ENCODE results near the gene CNOT3.

- no peak for TF ChIP-seq CTCF (IDR thresholded peaks at IDR 0.05)
- no peak for TF ChIP-seq EZH2 (IDR thresholded peaks at IDR 0.05; ENCODE audit: borderline replicate concordance, insufficient read depth, low read depth, low read length, poor library complexity, severe bottlenecking)
Measured at GRCh38 chr19:54180691-54181091, 43.1 kb downstream of the CNOT3 start.
